Keratinocyte (primary cell): ENCODE results near the gene MRTFA. TPM values are rescaled to one million over a fixed set of nuclear protein-coding genes. Genes with fewer than 3 reads are reported as not detected.

Experiments used
- DNase-seq: peaks from one replicate; pipeline ENCODE4 v3.0.0-alpha.2; 2011; ENCODE audit warnings: low read depth, missing footprints, low spot score
- FAIRE-seq: peaks from 2 replicates; lab custom pipeline; 2011; peaks lifted over from hg19 to GRCh38; lab: Jason Lieb, UNC
- H2AFZ ChIP-seq: 2 replicates; pipeline ENCODE4 v1.6.0; 2012; ENCODE audit warnings: low read length, control low read depth, inconsistent platforms; ENCODE audit not compliant: control insufficient read depth
- H3K27ac ChIP-seq: 2 replicates; pipeline ENCODE4 v1.5.1; 2011; ENCODE audit warnings: low read length; ENCODE audit not compliant: control insufficient read depth, insufficient read depth
- H3K27me3 ChIP-seq: 3 replicates; pipeline ENCODE4 v1.6.0; 2011; ENCODE audit warnings: low read length; ENCODE audit not compliant: control insufficient read depth, insufficient read depth; ENCODE audit errors: extremely low read depth
- H3K36me3 ChIP-seq, 2 experiments: 2 replicates in 1 of 2; 3 replicates in 1 of 2; pipeline ENCODE4 v1.5.1; 2011; ENCODE audit warnings: low read length in 2 of 2, mild to moderate bottlenecking in 1 of 2; ENCODE audit not compliant: control insufficient read depth in 2 of 2, insufficient read depth in 2 of 2; ENCODE audit errors: extremely low read depth in 1 of 2
- H3K4me1 ChIP-seq: 3 replicates; pipeline ENCODE4 v1.5.1; 2011; ENCODE audit warnings: low read length; ENCODE audit not compliant: control insufficient read depth, insufficient read depth; ENCODE audit errors: extremely low read depth
- H3K4me2 ChIP-seq: 3 replicates; pipeline ENCODE4 v1.6.0; 2011; ENCODE audit warnings: low read depth, low read length; ENCODE audit not compliant: control insufficient read depth, insufficient read depth; ENCODE audit errors: extremely low read depth
- H3K4me3 ChIP-seq, 3 experiments: fragments of 200-600 bp in 1 of 3; sonication (generic) in 1 of 3; 2 replicates in 2 of 3; 3 replicates in 1 of 3; pipeline ENCODE4 v1.5.1; 2011 to 2016; ENCODE audit warnings: low read length in 3 of 3, mild to moderate bottlenecking in 3 of 3, control low read depth in 2 of 3, inconsistent platforms in 1 of 3, low read depth in 1 of 3, mixed read lengths in 1 of 3, mixed run types in 1 of 3, moderate library complexity in 1 of 3; ENCODE audit not compliant: control insufficient read depth in 2 of 3, insufficient read depth in 2 of 3; ENCODE audit errors: extremely low read depth in 1 of 3
- H3K79me2 ChIP-seq: 2 replicates; pipeline ENCODE4 v1.6.0; 2012; ENCODE audit warnings: low read length; ENCODE audit not compliant: control insufficient read depth, insufficient read depth
- H3K9ac ChIP-seq: 3 replicates; pipeline ENCODE4 v1.6.0; 2011; ENCODE audit warnings: low read length; ENCODE audit not compliant: control insufficient read depth, insufficient read depth; ENCODE audit errors: extremely low read depth
- H3K9me1 ChIP-seq: 3 replicates; pipeline ENCODE4 v1.6.0; 2011; ENCODE audit warnings: low read length; ENCODE audit not compliant: control insufficient read depth, insufficient read depth; ENCODE audit errors: extremely low read depth
- H3K9me3 ChIP-seq: 2 replicates; pipeline ENCODE4 v1.5.1; 2012; ENCODE audit warnings: low read depth, low read length; ENCODE audit not compliant: control insufficient read depth
- H4K20me1 ChIP-seq: 3 replicates; pipeline ENCODE4 v1.6.0; 2011; ENCODE audit warnings: low read length; ENCODE audit not compliant: control insufficient read depth, insufficient read depth; ENCODE audit errors: extremely low read depth
- EZH2 ChIP-seq: IDR thresholded peaks from one replicate; pipeline ENCODE4 v1.6.1; 2012; ENCODE audit warnings: inconsistent platforms, mild to moderate bottlenecking, low read length, moderate library complexity
- dilution Hi-C: fragments of 300-500 bp; cut with MboI; formaldehyde crosslinking; loops from one replicate; pipeline ENCODE4 v1.7.0; 2020; ENCODE audit warnings: low sequenced_read_pairs; ENCODE audit not compliant: extremely low pct_ligation_motif_present
- polyA plus RNA-seq, 5 experiments: library from polyadenylated mRNA; depleted of rRNA in 3 of 5; stranded (reverse) in 3 of 5; stranded (forward) in 1 of 5; unstranded in 1 of 5; fragments of >200 nt; gene quantifications; 1 replicate in 1 of 5; 2 replicates in 3 of 5; 3 replicates in 1 of 5; pipeline versions ENCODE4 v1.2.1 to v1.2.3, GENCODE V29; 2011 to 2012; ENCODE audit warnings: missing spikeins in 2 of 5, low read depth in 1 of 5, low replicate concordance in 1 of 5
- TF ChIP-seq, protein P1 (sequence below), 3 experiments: IDR thresholded peaks in 1 of 3; conservative IDR thresholded peaks in 1 of 3; optimal IDR thresholded peaks in 1 of 3; 2 replicates in 2 of 3; 3 replicates in 1 of 3; pipeline versions ENCODE3 to v1.5.1; 2011; ENCODE audit warnings: low read length in 3 of 3, mild to moderate bottlenecking in 3 of 3, moderate library complexity in 2 of 3, control low read depth in 1 of 3, inconsistent platforms in 1 of 3; ENCODE audit not compliant: insufficient read depth in 2 of 3; ENCODE audit errors: extremely low read depth in 1 of 3

The MRTFA gene
- polyA plus RNA-seq, 1 donor (not counting 4 experiments of a cell fraction or from before 2014, with no cell fraction given): 6.5 TPM

DNA sequence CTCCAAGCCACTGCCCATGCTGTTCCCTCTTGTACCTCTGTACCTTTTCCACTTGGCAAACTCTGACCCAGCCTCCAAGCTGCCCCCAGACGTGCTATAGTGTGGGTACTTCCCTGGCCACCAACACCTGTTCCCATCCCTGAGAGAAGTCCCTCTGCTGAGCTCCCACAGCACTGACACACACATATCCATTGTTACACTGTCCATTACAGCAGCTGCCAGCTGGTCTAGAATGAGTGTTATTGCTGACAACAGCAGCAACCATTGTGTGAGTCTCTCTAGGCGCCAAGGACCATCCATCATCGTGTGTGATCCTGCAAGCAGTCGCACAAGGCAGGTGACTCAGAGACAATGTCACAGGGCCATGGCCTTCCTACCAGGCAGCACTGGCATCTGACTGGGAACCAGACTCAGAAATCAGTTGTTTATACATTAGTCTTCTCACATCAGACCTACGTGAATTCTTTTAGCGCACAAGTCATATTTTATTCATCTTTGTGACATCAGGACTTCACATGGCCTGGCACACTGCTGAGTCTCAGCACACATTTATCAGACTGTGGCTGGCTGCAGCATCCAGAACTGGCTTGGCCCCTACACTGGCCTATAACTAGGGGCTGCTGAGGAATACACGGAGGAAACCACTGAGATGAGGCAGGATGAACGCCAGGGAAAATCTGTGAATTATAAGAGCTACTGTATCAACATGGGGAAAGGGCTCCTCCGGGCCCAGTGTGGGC, 209.8 kb downstream of the MRTFA start:
- Histone ChIP-seq H4K20me1 (peaks cover 3% of the 10 kb centered on the region), H3K27me3 (no peaks in the 10 kb centered on the region), H3K4me2 (no peak overlapping the region), H3K9ac (no peak overlapping the region), H2AFZ (no peak overlapping the region), H3K27ac (no peak overlapping the region), H3K4me1 (no peaks in the 10 kb centered on the region), H3K79me2 (no peaks in the 10 kb centered on the region), H3K9me1 (no peaks in the 10 kb centered on the region), H3K36me3 (peaks cover 67 to 75% of the 10 kb centered on the region in 2 experiments), H3K9me3 (no peaks in the 10 kb centered on the region), H3K4me3 (no peak overlapping the region)
- TF ChIP-seq EZH2: no peak
- TF ChIP-seq, protein P1, sequence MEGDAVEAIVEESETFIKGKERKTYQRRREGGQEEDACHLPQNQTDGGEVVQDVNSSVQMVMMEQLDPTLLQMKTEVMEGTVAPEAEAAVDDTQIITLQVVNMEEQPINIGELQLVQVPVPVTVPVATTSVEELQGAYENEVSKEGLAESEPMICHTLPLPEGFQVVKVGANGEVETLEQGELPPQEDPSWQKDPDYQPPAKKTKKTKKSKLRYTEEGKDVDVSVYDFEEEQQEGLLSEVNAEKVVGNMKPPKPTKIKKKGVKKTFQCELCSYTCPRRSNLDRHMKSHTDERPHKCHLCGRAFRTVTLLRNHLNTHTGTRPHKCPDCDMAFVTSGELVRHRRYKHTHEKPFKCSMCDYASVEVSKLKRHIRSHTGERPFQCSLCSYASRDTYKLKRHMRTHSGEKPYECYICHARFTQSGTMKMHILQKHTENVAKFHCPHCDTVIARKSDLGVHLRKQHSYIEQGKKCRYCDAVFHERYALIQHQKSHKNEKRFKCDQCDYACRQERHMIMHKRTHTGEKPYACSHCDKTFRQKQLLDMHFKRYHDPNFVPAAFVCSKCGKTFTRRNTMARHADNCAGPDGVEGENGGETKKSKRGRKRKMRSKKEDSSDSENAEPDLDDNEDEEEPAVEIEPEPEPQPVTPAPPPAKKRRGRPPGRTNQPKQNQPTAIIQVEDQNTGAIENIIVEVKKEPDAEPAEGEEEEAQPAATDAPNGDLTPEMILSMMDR (optimal IDR thresholded peaks at IDR 0.05 in 1 of 3, IDR thresholded peaks at IDR 0.05 in 1 of 3, conservative IDR thresholded peaks at IDR 0.05 in 1 of 3; ENCODE audit: extremely low read depth in 1 of 3, insufficient read depth in 2 of 3, low read length in 3 of 3): no peak
- no peak for FAIRE-seq
- no peak for DNase-seq
- dilution Hi-C loops: no loop called here

DNA sequence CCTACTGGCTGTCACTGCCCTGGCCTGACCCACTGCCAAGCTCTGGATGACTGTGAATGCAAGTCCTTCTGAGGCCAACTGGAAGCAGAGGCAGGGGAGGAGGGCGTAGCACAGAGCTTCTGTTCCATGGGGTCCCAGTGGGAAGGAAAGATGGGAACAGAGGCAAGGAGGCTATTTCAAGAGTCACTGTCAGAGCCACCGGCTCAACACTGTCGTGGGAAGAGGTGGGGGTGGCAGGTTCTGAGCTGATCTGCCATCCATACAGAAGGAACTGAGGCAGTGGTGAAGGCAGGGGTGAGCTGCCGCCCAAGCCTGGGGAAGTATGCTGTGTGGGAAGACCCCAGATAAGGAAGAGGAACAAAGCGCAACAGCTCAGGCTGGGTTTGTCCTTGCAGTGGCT, 211.4 kb downstream of the MRTFA start:
- TF ChIP-seq EZH2: no peak
- TF ChIP-seq, protein P1 (optimal IDR thresholded peaks at IDR 0.05 in 1 of 3, IDR thresholded peaks at IDR 0.05 in 1 of 3, conservative IDR thresholded peaks at IDR 0.05 in 1 of 3; ENCODE audit: extremely low read depth in 1 of 3, insufficient read depth in 2 of 3, low read length in 3 of 3): no peak
- dilution Hi-C loops: no loop called here
- no peak for FAIRE-seq

More for the DNA sequence above, 211.4 kb downstream of the MRTFA start:
- H3K27ac ChIP-seq: no peak overlapping the region
- no peak overlapping the region for H3K4me2 ChIP-seq
- H2AFZ ChIP-seq: no peak overlapping the region
- no peaks in the 10 kb centered on the region for H3K4me1 ChIP-seq
- no peaks in the 10 kb centered on the region for H3K9me3 ChIP-seq
- H3K9me1 ChIP-seq: no peaks in the 10 kb centered on the region
- DNase-seq: no peak
- H3K9ac ChIP-seq: no peak overlapping the region
- no peaks in the 10 kb centered on the region for H3K27me3 ChIP-seq
- H3K79me2 ChIP-seq: no peaks in the 10 kb centered on the region
- peaks cover 3% of the 10 kb centered on the region for H4K20me1 ChIP-seq
- H3K36me3 ChIP-seq: peaks cover 72 to 79% of the 10 kb centered on the region in 2 experiments
- no peak overlapping the region for H3K4me3 ChIP-seq
